HL-60 (cell line): Measurements from ENCODE around the gene SLC17A2.

Experiments
- CTCF ChIP-seq: IDR thresholded peaks from one replicate; pipeline ENCODE4 v1.5.1; 2011; ENCODE audit warnings: low read length, control low read depth, inconsistent platforms; ENCODE audit not compliant: insufficient read depth
- POLR2AphosphoS5 ChIP-seq: IDR thresholded peaks from 2 replicates; pipeline ENCODE4 v1.6.1; 2012; ENCODE audit warnings: low read depth

- TF ChIP-seq CTCF (no peak), POLR2AphosphoS5 (no peak)
Observed at GRCh38 chr6:25963426-25964123, 33.1 kb upstream of the SLC17A2 start.
